Activated CD4-positive, CD25-positive, alpha-beta regulatory T cell treated with anti-CD3 and anti-CD28 coated beads, Interleukin-2, amount 50 U/mL, for 16 hours (primary cell): Measurements from ENCODE around the gene RPS6KA4.
"Not testable (repeated sequence)": the region's sequence is repeated elsewhere in the genome, so short reads cannot be mapped to it uniquely, and the experiment has no call there.

Source experiments
- DNase-seq: peaks from one replicate; pipeline ENCODE4 v3.0.0-alpha.2; 2020; ENCODE audit warnings: low read depth, low spot score

The RPS6KA4 gene

GRCh38 chr11:64358907-64359711 is at the start of gene RPS6KA4:
RPS6KA4 (plus strand) TSS chr11:64359162; CDS start chr11:64359236, 74 bp downstream.
- DNase-seq, result no peak

- no peak for DNase-seq
Observed at GRCh38 chr11:64312947-64313346, 46.0 kb upstream of the RPS6KA4 start.

- DNase-seq, result no peak
Observed at GRCh38 chr11:64313491-64314145, 45.3 kb upstream of the RPS6KA4 start.

GRCh38 chr11:64314146-64314804 is 44.7 kb upstream of the RPS6KA4 start:
- no peak for DNase-seq

- no peak for DNase-seq
Observed at GRCh38 chr11:64314805-64315561, 44.0 kb upstream of the RPS6KA4 start.

- DNase-seq, result not testable (repeated sequence)
Observed at GRCh38 chr11:64315667-64316526, 43.1 kb upstream of the RPS6KA4 start.

GRCh38 chr11:64316672-64317324 is 42.2 kb upstream of the RPS6KA4 start:
- DNase-seq, result no peak

GRCh38 chr11:64317325-64317960 is 41.5 kb upstream of the RPS6KA4 start, which contains the start of gene TRMT112:
TRMT112 (minus strand) TSS chr11:64317559; CDS start chr11:64317526, 33 bp downstream.
- DNase-seq, result peak; percentile 95

- peak; percentile 84 for DNase-seq
Observed at GRCh38 chr11:64317961-64318765, 40.8 kb upstream of the RPS6KA4 start, which contains the start of gene PRDX5. PRDX5 (plus strand) TSS chr11:64318121; CDS start chr11:64318216, 95 bp downstream.

GRCh38 chr11:64318766-64319761 is 39.9 kb upstream of the RPS6KA4 start:
- DNase-seq, result no peak

GRCh38 chr11:64320556-64320955 is 38.4 kb upstream of the RPS6KA4 start:
- DNase-seq, result no peak

- no peak for DNase-seq
Observed at GRCh38 chr11:64321026-64321425, 37.9 kb upstream of the RPS6KA4 start.

- no peak for DNase-seq
Observed at GRCh38 chr11:64321533-64321932, 37.4 kb upstream of the RPS6KA4 start.

- DNase-seq, result no peak
Observed at GRCh38 chr11:64322925-64323260, 36.1 kb upstream of the RPS6KA4 start.

GRCh38 chr11:64323373-64323772 is 35.6 kb upstream of the RPS6KA4 start:
- no peak for DNase-seq

- not testable (repeated sequence) for DNase-seq
Observed at GRCh38 chr11:64323984-64324383, 35.0 kb upstream of the RPS6KA4 start.

- no peak for DNase-seq
Observed at GRCh38 chr11:64324692-64325469, 34.1 kb upstream of the RPS6KA4 start.
